Activated naive CD8-positive, alpha-beta T cell treated with anti-CD3 and anti-CD28 coated beads for 36 hours (primary cell): Measurements from ENCODE around the gene STK32C. TPM values are rescaled to one million over a fixed set of nuclear protein-coding genes. Genes with fewer than 3 reads are reported as not detected.
"Not testable (repeated sequence)": the region's sequence is repeated elsewhere in the genome, so short reads cannot be mapped to it uniquely, and the experiment has no call there.

Experiments used
- DNase-seq: peaks from one replicate; pipeline ENCODE4 v3.0.0; 2021
- H3K27ac Mint-ChIP-seq: one replicate; pipeline ENCODE4 v1.8.0; 2022; ENCODE audit warnings: mild to moderate bottlenecking, moderate library complexity, mixed read lengths
- H3K27me3 Mint-ChIP-seq: one replicate; pipeline ENCODE4 v1.8.0; 2022; ENCODE audit warnings: mild to moderate bottlenecking, mixed read lengths
- H3K36me3 Mint-ChIP-seq: one replicate; pipeline ENCODE4 v1.8.0; 2021; ENCODE audit warnings: mild to moderate bottlenecking, mixed read lengths
- H3K4me1 Mint-ChIP-seq: one replicate; pipeline ENCODE4 v1.8.0; 2021; ENCODE audit warnings: mixed read lengths
- H3K4me3 Mint-ChIP-seq: one replicate; pipeline ENCODE4 v1.8.0; 2022; ENCODE audit warnings: mild to moderate bottlenecking, moderate library complexity, mixed read lengths
- H3K9me3 Mint-ChIP-seq: one replicate; pipeline ENCODE4 v1.8.0; 2022; ENCODE audit warnings: mixed read lengths
- total RNA-seq, 2 experiments: library from RNA; stranded (reverse); gene quantifications; one replicate each; pipeline ENCODE4 v1.2.3, GENCODE V29; 2021

STK32C gene
- total RNA-seq, 2 experiments from 2014 or later, result 15.3 to 16.2 TPM

DNA sequence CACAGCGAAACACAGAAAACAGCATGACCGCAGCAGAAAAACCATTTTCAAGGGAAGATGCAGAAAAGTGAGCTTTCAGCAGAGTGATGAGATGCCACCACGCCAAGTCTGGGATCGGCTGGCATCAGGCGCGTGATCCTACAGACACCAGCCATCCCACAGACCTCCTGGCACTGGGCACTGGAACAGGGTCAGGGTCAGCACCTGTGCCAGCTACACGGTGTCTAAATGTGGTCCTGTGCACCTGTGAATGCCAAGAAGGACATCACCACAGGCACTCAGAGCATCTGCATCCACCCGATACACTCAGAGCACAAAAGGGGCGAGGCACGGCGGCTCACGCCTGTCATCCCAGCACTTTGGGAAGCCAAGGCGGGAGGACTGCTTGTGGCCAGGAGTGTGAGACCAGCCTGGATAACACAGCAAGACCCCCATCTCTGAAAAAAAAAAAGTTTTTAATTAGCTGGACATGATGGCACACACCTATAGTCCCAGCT lies 31.5 kb downstream of the STK32C start:
- DNase-seq, result no peak
- no peak overlapping the region for H3K4me3 Mint-ChIP-seq
- H3K9me3 Mint-ChIP-seq, result no peaks in the 10 kb centered on the region
- H3K27ac Mint-ChIP-seq, result no peak overlapping the region
- H3K36me3 Mint-ChIP-seq, result peaks cover 2% of the 10 kb centered on the region
- no peaks in the 10 kb centered on the region for H3K27me3 Mint-ChIP-seq
- H3K4me1 Mint-ChIP-seq, result no peaks in the 10 kb centered on the region

DNA sequence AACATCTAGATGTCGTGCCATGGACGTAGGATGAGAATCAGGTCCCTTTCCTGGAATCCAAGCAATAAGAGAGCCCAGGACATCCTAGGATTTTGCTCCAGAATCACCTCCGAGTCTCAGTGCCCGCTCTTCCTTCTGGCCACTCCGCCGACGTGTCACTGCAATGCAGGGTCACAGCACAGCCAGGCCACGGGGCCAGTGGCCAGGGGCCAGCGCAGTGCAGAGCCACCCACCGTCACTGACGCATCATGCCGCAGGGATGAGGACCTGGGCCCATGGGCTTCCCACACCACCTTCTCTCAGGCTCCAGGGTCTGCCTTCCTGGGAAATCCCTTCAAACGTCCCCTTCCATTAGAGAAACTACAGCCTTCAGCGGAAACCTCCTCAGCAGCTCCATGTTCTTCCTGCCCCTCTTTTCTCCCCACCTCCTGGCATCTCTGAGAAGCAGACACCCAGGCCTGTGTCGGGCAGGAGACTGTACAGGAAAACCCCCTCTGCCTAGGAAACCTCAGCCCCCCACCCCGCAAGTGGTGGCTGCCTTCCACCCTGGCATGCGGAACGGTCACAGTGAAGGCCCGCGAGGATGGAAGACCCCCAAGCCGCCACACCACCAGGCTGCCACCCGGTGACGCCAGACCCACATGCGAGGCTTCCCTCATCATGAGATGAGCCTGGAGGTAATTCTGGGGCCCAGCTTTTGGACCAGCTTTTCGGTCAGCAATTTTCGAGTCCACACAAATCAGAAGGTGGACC lies 32.1 kb downstream of the STK32C start:
- no peak for DNase-seq

DNA sequence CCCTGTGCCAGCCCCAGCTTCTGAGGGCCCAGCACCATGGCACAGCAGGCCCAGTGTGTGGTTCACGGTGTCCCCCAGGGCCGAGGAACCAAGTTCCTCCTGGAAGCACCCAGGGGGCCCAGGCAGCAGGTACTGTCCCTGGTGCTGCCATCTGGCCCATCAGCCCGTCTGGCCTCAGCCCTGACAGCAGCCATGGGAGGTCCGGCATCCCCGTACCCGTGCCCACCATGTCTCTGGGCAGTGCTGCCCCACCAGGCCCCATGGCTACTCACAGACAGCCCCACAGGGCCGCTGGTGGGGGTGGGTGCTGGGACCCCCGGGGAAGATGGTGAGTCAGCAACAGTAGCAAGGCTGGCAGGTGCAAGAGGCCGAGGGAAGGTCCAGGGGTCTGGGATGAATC lies 32.8 kb downstream of the STK32C start:
- Mint-ChIP-seq H3K9me3 (no peaks in the 10 kb centered on the region), H3K27ac (no peak overlapping the region), H3K4me3 (no peak overlapping the region), H3K27me3 (no peaks in the 10 kb centered on the region), H3K4me1 (no peaks in the 10 kb centered on the region), H3K36me3 (no peaks in the 10 kb centered on the region)
- no peak for DNase-seq

More for the DNA sequence above, 32.1 kb downstream of the STK32C start:
- peaks cover 2% of the 10 kb centered on the region for H3K36me3 Mint-ChIP-seq
- H3K27ac Mint-ChIP-seq, result no peak overlapping the region
- H3K4me3 Mint-ChIP-seq, result no peak overlapping the region
- H3K27me3 Mint-ChIP-seq, result no peaks in the 10 kb centered on the region
- H3K4me1 Mint-ChIP-seq, result no peaks in the 10 kb centered on the region
- H3K9me3 Mint-ChIP-seq, result no peaks in the 10 kb centered on the region

DNA sequence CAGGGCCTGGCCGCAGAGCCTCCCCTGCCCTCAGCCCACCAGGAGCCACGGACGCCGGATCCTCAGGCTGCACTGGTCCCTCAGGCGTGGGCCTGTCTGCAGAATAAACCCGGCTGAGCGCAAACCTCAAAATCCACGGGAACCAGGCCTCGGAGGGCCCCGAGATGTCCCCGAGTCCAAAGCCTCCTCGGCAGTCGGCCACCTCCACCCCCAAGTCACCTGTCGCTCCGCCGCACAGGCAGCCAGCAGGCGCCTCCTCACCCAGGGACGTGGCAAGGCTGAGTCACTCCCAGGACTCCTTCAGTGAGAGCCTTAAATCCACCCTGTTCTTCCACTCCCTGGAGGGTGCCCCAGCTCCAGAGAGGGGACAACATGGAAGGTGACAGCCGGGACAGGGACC lies 33.2 kb downstream of the STK32C start:
- DNase-seq, result no peak
- no peak overlapping the region for H3K4me3 Mint-ChIP-seq
- no peaks in the 10 kb centered on the region for H3K9me3 Mint-ChIP-seq
- no peak overlapping the region for H3K27ac Mint-ChIP-seq
- H3K36me3 Mint-ChIP-seq, result no peaks in the 10 kb centered on the region
- H3K4me1 Mint-ChIP-seq, result no peaks in the 10 kb centered on the region
- H3K27me3 Mint-ChIP-seq, result no peaks in the 10 kb centered on the region

DNA sequence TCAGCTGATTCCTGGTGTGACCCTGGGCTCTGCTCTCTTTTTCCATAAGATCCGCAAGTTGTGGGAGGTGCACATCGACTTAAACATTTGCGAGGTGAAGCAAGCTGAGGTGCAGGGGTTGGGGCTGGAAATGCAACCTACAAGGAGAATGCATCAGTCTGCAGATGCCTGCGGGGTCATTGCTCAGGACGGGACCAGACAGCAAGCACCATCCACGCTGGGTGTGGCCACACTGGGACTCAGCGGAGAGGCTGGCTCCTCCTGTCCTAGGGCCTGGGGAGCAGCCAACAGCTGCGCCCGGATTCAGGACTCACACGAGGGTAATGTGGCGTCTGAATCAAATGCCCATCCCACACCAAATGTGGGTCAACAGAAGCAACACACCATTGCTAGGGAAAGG lies 33.8 kb downstream of the STK32C start:
- Mint-ChIP-seq H3K27me3 (no peaks in the 10 kb centered on the region), H3K4me1 (no peaks in the 10 kb centered on the region), H3K4me3 (no peak overlapping the region), H3K9me3 (no peaks in the 10 kb centered on the region), H3K27ac (no peak overlapping the region), H3K36me3 (no peaks in the 10 kb centered on the region)
- no peak for DNase-seq

DNA sequence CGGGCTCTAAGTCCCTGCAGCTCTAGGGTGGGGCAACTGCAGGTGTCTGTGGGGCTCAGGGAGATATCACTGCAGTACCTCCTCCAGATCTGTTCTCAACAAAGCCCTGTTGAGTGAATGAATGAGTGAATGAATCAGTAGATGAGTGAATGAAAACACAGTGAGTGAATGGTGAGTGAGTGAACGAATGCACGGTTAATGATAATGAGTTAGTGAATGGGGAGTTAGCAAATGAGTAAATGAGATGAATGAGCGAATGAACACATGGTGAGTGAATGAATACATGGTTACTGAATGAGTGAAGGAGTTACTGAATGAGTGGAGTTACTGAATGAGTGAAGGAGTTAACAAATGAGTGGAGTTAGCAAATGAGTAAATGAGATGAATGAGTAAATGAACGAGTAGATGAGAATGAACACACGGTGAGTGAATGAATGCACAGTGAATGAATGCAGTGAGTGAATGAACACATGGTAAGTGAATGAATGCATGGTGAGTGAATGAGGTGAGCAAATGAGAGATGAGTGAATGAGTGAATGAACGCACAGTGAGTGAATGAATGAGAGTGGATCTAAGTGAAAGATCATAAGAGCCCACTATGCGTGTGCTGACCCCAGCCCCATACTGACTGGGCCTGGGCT lies 34.3 kb downstream of the STK32C start:
- H3K36me3 Mint-ChIP-seq, result no peaks in the 10 kb centered on the region
- H3K9me3 Mint-ChIP-seq, result no peaks in the 10 kb centered on the region
- H3K27ac Mint-ChIP-seq, result no peak overlapping the region
- no peaks in the 10 kb centered on the region for H3K4me1 Mint-ChIP-seq
- no peak for DNase-seq
- H3K4me3 Mint-ChIP-seq, result no peak overlapping the region
- H3K27me3 Mint-ChIP-seq, result no peaks in the 10 kb centered on the region

DNA sequence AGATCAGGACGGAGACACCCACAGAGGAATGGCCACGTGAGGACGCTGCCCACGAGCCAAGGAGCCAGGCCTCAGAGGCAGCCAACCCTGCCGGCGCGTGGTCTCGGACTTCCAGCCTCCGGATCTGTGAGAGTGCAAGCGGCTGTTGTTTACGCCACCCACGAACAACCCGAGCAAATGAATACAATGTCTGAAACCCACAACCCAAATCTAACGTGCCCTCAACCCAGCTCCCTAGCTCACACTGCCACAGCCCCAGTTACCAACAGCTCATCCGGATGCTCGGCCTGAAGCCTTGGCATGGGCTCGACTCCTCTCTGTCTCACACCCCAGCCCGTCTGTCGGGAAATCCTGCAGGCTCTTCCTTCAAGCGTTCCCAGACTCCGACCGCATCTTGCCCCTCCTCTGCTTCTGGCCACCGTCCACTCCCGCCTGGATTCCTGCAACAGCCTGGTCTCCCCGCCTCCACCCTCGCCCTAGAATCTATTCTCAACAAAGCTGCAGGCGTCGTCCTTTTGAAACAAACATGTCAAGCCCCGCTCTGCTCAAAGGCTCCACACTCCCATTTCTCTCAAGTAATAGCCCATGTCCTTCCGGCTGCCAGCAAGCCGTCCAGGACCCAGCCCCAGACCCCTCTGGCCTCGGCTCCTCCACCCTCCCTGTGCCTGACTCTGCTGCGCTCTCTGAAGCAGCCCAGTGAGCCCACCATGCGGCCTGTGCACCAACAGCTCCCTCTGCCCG lies 35.3 kb downstream of the STK32C start:
- Mint-ChIP-seq H3K4me3 (no peak overlapping the region), H3K4me1 (no peaks in the 10 kb centered on the region), H3K27ac (no peak overlapping the region), H3K9me3 (peaks cover 2% of the 10 kb centered on the region), H3K27me3 (no peaks in the 10 kb centered on the region), H3K36me3 (no peaks in the 10 kb centered on the region)
- no peak for DNase-seq

DNA sequence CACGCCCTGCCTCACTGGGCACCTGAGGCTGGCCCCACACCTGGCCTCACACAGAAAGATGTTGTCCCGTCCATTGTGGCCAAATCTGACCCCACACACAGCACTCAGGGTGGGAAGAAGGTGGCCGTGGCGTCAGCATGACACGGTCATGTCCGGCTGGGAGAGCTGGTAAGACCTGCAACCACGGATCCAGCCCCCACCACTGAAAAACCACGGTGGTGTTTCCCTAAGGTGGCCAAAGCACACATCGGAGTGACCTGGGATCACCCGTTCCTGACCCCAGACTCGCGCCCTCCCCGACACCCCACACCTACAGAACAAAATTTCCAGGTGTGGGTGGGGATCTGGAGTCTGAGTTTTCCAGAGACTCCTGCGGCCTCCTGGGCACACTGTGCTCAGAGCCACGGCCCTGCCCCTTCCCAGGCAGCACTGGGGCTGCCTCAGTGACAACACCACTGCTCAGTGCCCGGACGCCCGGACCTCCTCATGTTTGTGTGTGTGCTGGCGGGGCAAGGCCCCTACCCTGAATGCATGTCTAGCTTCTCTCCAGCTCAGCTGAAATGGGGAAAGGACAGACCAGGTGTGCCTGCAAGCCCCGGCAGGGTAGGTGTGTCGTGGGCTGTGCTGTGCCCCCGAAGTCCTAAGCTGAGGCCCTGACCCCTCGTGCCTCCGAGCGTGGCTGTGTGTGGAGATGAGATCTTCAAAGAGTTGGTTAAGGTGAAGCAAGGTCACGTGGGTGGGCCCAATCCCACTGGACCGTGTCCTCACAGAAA lies 36.1 kb downstream of the STK32C start:
- Mint-ChIP-seq H3K4me1 (no peaks in the 10 kb centered on the region), H3K9me3 (peaks cover 2% of the 10 kb centered on the region), H3K27me3 (no peaks in the 10 kb centered on the region), H3K36me3 (no peaks in the 10 kb centered on the region), H3K4me3 (no peak overlapping the region), H3K27ac (no peak overlapping the region)
- no peak for DNase-seq

DNA sequence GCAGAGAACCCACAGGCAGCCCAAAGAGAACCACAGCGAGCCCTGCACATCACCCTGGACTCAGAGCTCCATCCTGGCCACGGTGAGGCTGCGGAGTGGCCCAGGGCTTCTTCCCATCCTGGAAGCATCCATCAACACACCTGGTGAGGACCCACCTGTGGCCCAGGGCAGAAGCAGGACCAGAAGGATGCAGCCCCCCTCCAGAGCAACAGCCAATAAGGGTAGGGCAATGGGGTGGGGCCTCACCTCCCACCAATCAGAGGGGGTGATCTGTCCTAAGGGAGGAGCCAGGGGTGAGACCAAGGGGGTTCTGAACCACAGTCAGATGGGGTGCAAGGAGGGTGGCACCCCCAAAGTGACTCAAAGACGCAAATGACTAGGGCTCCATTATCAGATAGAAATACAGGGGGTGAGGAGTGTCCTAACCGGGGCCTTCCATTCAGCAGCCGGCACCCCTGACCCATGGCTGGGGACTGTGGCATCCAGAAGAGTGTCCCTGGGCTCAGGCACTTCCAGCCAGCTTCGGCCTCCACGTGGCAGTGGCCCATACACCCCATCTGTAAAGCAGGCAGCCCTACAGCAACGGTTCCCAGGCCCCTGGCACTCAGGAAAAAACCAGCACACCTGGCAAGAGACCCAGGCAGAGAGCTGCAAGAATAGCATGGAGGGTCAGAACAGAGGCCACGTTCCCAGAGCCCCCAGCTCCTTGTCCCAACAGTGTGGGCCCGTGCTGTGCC lies 36.9 kb downstream of the STK32C start:
- H3K4me1 Mint-ChIP-seq, result peaks cover 5% of the 10 kb centered on the region
- peaks cover 2% of the 10 kb centered on the region for H3K9me3 Mint-ChIP-seq
- no peak for DNase-seq
- H3K4me3 Mint-ChIP-seq, result no peak overlapping the region
- no peaks in the 10 kb centered on the region for H3K27me3 Mint-ChIP-seq
- no peak overlapping the region for H3K27ac Mint-ChIP-seq
- H3K36me3 Mint-ChIP-seq, result no peaks in the 10 kb centered on the region

DNA sequence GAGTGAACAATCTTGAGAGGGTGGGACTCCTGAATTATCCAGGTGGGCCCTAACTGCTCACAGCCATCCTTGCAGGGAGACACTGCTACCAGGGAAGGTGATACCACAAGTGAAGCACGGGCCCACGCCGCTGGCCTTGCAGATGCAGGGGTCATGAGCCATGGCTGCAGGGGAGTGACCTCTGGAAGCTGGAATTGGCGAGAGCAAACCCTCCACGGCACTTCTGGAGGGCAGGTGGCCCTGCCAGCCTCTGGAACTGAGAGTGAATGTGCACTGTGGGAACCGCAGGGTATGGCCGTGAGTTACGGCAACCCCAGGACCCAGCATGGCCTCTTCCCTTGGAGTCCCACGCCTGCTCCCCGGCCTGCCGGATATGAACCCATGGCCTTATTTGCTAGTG lies 37.5 kb downstream of the STK32C start:
- Mint-ChIP-seq H3K4me3 (no peak overlapping the region), H3K27ac (no peak overlapping the region), H3K4me1 (peaks cover 5% of the 10 kb centered on the region), H3K9me3 (peaks cover 2% of the 10 kb centered on the region), H3K27me3 (no peaks in the 10 kb centered on the region), H3K36me3 (no peaks in the 10 kb centered on the region)
- no peak for DNase-seq

DNA sequence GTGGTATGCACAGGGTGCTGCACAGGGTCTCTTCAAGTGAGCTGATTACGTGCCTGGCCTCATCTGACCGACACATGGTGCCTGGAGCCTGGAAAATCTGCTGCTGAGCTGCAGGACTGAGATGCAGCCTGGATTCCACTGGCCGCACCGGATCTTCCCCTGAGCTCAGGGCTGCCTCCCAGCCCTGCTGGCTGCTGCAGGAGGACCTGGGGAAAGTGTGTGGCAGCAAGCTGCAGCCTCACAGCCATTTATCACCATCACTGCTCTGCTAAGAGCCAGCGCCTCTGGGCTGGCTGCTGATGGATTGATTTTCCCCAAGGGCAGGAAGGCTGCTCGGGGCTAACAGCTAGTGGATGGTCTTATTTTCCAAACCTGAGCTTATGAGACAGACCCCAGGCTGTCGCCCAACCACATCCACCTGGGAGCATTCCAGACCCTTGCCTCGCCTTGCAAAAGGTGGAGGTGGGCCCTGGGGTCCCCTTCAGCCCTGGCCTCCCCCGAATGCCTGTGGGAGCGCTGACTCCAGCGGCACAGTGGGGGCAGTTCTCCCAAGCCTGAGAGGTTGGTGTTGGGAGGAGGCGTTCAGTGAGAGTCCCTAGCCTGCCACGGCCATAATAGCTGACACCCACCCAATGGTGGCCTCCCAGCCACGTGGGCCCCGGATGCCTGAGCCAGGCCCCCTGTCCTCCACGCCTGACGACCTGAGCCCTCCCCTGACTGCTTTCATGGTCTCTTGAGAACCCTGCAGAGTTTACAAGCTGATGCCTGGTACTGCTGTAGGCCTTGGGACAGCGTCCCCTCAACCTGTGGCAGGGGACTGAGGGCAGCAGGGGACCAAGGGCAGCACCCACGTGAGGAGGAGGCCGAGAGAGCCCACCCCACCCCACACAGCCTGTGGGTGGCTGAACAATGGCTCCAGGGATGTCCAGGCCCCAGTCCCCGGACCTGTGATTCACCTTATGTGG lies 38.2 kb downstream of the STK32C start:
- no peaks in the 10 kb centered on the region for H3K27me3 Mint-ChIP-seq
- no peak overlapping the region for H3K27ac Mint-ChIP-seq
- no peaks in the 10 kb centered on the region for H3K36me3 Mint-ChIP-seq
- no peak for DNase-seq
- H3K4me3 Mint-ChIP-seq, result no peak overlapping the region
- peaks cover 5% of the 10 kb centered on the region for H3K4me1 Mint-ChIP-seq
- peaks cover 2% of the 10 kb centered on the region for H3K9me3 Mint-ChIP-seq

DNA sequence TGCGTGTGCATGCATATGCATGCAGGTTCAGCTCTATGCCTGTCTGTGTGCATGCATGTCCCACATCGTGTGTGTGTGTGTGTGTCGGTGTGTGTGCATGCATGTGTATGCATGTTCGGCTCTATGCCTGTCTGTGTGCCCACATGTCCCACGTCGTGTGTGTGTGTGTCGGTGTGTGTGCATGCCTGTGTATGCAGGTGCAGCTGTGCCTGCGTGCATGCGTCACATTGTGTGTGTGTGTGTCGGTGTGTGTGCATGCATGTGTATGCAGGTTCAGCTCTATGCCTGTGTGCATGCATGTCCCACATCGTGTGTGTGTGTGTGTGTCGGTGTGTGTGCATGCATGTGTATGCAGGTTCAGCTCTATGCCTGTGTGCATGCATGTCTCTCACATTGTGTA lies 39.8 kb downstream of the STK32C start:
- not testable (repeated sequence) for H3K4me1 Mint-ChIP-seq, H3K27me3 Mint-ChIP-seq, H3K4me3 Mint-ChIP-seq, H3K9me3 Mint-ChIP-seq, H3K27ac Mint-ChIP-seq, H3K36me3 Mint-ChIP-seq, DNase-seq

DNA sequence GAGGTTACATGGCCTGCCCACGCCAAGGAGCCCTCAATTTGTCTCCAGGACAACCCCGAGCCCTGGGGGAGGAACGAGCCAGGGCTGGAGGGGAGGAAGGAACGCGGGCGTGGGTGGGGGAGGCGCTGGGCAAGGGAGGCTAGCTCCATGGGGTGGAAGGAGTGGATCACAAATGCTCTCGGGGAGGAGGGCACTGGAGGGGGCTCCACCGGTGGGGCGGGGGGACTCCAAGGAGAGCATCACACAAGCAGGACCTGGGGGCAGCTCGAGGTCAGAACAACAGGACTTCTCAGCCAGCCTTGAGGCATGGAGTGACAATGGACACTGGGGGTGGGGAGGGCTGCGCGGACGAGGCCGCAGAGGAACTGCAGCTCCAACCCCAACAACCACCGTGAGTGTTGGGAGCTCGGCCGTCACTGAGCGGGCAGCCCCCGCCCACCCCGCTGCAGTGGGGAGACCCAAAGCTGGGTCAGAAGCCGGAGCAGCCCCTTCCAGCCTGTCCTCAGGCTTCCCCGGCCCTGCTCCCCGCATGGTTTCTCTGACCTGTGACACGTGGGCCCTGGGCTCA lies 41.1 kb downstream of the STK32C start:
- DNase-seq, result no peak
- no peak overlapping the region for H3K27ac Mint-ChIP-seq
- no peaks in the 10 kb centered on the region for H3K36me3 Mint-ChIP-seq
- no peak overlapping the region for H3K4me3 Mint-ChIP-seq
- H3K4me1 Mint-ChIP-seq, result peaks cover 5% of the 10 kb centered on the region
- H3K9me3 Mint-ChIP-seq, result peaks cover 2% of the 10 kb centered on the region
- no peaks in the 10 kb centered on the region for H3K27me3 Mint-ChIP-seq
